Panc1 (cell line): Measurements from ENCODE around the gene PKP4. TPM values are rescaled to one million over a fixed set of nuclear protein-coding genes. Genes with fewer than 3 reads are reported as not detected.
"Not testable (repeated sequence)": the region's sequence is repeated elsewhere in the genome, so short reads cannot be mapped to it uniquely, and the experiment has no call there.

ENCODE experiments used
- ATAC-seq: fragments of 200-7000 bp; cut with Tn5 transposase; 2 replicates; pipeline ENCODE4 v1.9.1; 2020; ENCODE audit warnings: mild to moderate bottlenecking, moderate library complexity
- BruUV-seq: library from RNA; stranded (reverse); fragments of 400-500 nt; replicated peaks from 2 replicates; lab custom pipeline; 2021; lab: Mats Ljungman, UMichigan
- CTCF ChIA-PET: fragments of 300-600 bp; sonication (Branson Sonifier 250); formaldehyde crosslinking; loops from one replicate; lab custom pipeline; 2022; ENCODE audit warnings: antibody characterized with exemption; lab: Charles Lee
- POLR2A ChIA-PET: fragments of 300-600 bp; sonication (Branson Sonifier 250); formaldehyde crosslinking; loops from one replicate; lab custom pipeline; 2022; ENCODE audit warnings: antibody characterized with exemption; lab: Charles Lee
- DNase-seq: peaks from one replicate; pipeline ENCODE4 v3.0.0-alpha.2; 2010; ENCODE audit warnings: low read depth, low spot score
- H3K27ac ChIP-seq: 2 replicates; pipeline ENCODE4 v1.5.1; 2011; ENCODE audit warnings: mild to moderate bottlenecking, low read length, inconsistent platforms
- H3K27me3 ChIP-seq: fragments of 200-500 bp; sonication (Bioruptor generic); 2 replicates; pipeline ENCODE4 v1.6.0; 2014; ENCODE audit warnings: low read length, inconsistent platforms; ENCODE audit not compliant: control insufficient read depth, insufficient read depth
- H3K36me3 ChIP-seq: fragments of 200-500 bp; sonication (Bioruptor generic); 2 replicates; pipeline ENCODE4 v1.5.1; 2014; ENCODE audit warnings: inconsistent platforms, mild to moderate bottlenecking, low read length, moderate library complexity; ENCODE audit not compliant: control insufficient read depth, insufficient read depth
- H3K4me1 ChIP-seq: 2 replicates; pipeline ENCODE4 v1.5.1; 2011; ENCODE audit warnings: inconsistent platforms, mild to moderate bottlenecking, low read length, moderate library complexity; ENCODE audit not compliant: control insufficient read depth, insufficient read depth
- H3K4me3 ChIP-seq, 2 experiments: 2 replicates each; pipeline ENCODE4 v1.5.1; 2011 to 2012; ENCODE audit warnings: low read depth in 2 of 2, low read length in 2 of 2, mild to moderate bottlenecking in 2 of 2, inconsistent platforms in 1 of 2, moderate library complexity in 1 of 2
- H3K9me3 ChIP-seq: fragments of 200-500 bp; sonication (Bioruptor generic); 2 replicates; pipeline ENCODE4 v1.5.1; 2014; ENCODE audit warnings: low read depth, mild to moderate bottlenecking, inconsistent platforms, low read length, moderate library complexity; ENCODE audit not compliant: control insufficient read depth, insufficient read depth
- POLR2AphosphoS5 ChIP-seq: IDR thresholded peaks from 2 replicates; pipeline ENCODE4 v1.6.1; 2012; ENCODE audit warnings: mild to moderate bottlenecking, low read depth, low read length, moderate library complexity
- SIN3A ChIP-seq: IDR thresholded peaks from 2 replicates; pipeline ENCODE4 v1.6.1; 2012; ENCODE audit warnings: low read depth, mild to moderate bottlenecking, low read length, moderate library complexity, borderline replicate concordance; ENCODE audit not compliant: insufficient read depth
- TCF7L2 ChIP-seq: IDR thresholded peaks from 2 replicates; pipeline ENCODE4 v1.6.1; 2011; ENCODE audit warnings: mild to moderate bottlenecking, low read depth, low read length, inconsistent platforms
- in situ Hi-C: cut with HindIII; loops from 2 replicates; pipeline ENCODE4 v1.10.0; 2016; ENCODE audit warnings: low sequenced_read_pairs, low pct_unique_long_range_greater_than_20kb
- intact Hi-C: fragments of 100-400 bp; cut with micrococcal nuclease; formaldehyde crosslinking; loops from one replicate; pipeline ENCODE4 v1.10.0; 2022; ENCODE audit not compliant: unreplicated experiment
- total RNA-seq: library from RNA; stranded (reverse); gene quantifications from one replicate; pipeline ENCODE4 v1.2.1, GENCODE V29; 2021; ENCODE audit not compliant: unreplicated experiment
- TF ChIP-seq, protein P1 (sequence below): fragments of 450-650 bp; IDR thresholded peaks from 2 replicates; pipeline ENCODE4 v1.5.1; 2017; ENCODE audit warnings: mild to moderate bottlenecking
- TF ChIP-seq, protein P2 (sequence below), 2 experiments: IDR thresholded peaks; 2 replicates each; pipeline ENCODE4 v1.6.1; 2011 to 2012; ENCODE audit warnings: low read depth in 2 of 2, control low read depth in 1 of 2, low read length in 1 of 2, mild to moderate bottlenecking in 1 of 2, moderate library complexity in 1 of 2; ENCODE audit not compliant: insufficient read depth in 1 of 2

Gene PKP4
- total RNA-seq, 1 experiment from 2014 or later: 81.7 TPM

DNA sequence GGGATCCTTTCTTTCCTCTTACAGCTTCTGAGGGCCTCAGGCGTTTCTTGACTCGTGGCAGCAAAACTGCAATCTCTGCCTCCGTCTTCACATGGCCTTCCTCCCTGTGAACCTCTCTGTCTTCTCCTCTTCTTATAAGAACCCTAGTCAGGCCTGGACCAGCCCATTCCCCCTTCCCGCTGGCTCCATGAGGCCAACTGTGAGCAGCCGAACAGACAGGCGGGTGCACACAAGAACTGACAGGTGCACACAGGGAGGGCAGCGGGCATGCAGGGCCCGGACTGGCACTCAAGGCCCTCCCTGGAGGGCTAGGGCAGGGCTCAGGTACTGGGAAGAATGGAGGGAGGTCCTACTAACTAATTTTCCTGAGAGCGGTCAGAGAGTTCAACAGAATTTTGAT, 246.0 kb downstream of the PKP4 start:
- in situ Hi-C loops (no loop called here), intact Hi-C loops (no loop called here)
- Histone ChIP-seq H3K27me3 (no peaks in the 10 kb centered on the region), H3K4me1 (no peaks in the 10 kb centered on the region), H3K4me3 (no peak overlapping the region), H3K9me3 (0 out of 2 replicates have a peak, but pooled peaks cover 3% of the 10 kb centered on the region), H3K27ac (no peak overlapping the region), H3K36me3 (no peaks in the 10 kb centered on the region)
- ChIA-PET POLR2A (no interaction called here), CTCF (no interaction called here)
- ATAC-seq (no peak), DNase-seq (no peak)
- TF ChIP-seq SIN3A (no peak), TCF7L2 (no peak), POLR2AphosphoS5 (no peak)
- TF ChIP-seq, protein P1, sequence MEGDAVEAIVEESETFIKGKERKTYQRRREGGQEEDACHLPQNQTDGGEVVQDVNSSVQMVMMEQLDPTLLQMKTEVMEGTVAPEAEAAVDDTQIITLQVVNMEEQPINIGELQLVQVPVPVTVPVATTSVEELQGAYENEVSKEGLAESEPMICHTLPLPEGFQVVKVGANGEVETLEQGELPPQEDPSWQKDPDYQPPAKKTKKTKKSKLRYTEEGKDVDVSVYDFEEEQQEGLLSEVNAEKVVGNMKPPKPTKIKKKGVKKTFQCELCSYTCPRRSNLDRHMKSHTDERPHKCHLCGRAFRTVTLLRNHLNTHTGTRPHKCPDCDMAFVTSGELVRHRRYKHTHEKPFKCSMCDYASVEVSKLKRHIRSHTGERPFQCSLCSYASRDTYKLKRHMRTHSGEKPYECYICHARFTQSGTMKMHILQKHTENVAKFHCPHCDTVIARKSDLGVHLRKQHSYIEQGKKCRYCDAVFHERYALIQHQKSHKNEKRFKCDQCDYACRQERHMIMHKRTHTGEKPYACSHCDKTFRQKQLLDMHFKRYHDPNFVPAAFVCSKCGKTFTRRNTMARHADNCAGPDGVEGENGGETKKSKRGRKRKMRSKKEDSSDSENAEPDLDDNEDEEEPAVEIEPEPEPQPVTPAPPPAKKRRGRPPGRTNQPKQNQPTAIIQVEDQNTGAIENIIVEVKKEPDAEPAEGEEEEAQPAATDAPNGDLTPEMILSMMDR: no peak
- TF ChIP-seq, protein P2, sequence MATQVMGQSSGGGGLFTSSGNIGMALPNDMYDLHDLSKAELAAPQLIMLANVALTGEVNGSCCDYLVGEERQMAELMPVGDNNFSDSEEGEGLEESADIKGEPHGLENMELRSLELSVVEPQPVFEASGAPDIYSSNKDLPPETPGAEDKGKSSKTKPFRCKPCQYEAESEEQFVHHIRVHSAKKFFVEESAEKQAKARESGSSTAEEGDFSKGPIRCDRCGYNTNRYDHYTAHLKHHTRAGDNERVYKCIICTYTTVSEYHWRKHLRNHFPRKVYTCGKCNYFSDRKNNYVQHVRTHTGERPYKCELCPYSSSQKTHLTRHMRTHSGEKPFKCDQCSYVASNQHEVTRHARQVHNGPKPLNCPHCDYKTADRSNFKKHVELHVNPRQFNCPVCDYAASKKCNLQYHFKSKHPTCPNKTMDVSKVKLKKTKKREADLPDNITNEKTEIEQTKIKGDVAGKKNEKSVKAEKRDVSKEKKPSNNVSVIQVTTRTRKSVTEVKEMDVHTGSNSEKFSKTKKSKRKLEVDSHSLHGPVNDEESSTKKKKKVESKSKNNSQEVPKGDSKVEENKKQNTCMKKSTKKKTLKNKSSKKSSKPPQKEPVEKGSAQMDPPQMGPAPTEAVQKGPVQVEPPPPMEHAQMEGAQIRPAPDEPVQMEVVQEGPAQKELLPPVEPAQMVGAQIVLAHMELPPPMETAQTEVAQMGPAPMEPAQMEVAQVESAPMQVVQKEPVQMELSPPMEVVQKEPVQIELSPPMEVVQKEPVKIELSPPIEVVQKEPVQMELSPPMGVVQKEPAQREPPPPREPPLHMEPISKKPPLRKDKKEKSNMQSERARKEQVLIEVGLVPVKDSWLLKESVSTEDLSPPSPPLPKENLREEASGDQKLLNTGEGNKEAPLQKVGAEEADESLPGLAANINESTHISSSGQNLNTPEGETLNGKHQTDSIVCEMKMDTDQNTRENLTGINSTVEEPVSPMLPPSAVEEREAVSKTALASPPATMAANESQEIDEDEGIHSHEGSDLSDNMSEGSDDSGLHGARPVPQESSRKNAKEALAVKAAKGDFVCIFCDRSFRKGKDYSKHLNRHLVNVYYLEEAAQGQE (IDR thresholded peaks at IDR 0.05; ENCODE audit: insufficient read depth in 1 of 2, low read depth in 2 of 2, low read length in 1 of 2): no peak
- no TSS peak for BruUV-seq

DNA sequence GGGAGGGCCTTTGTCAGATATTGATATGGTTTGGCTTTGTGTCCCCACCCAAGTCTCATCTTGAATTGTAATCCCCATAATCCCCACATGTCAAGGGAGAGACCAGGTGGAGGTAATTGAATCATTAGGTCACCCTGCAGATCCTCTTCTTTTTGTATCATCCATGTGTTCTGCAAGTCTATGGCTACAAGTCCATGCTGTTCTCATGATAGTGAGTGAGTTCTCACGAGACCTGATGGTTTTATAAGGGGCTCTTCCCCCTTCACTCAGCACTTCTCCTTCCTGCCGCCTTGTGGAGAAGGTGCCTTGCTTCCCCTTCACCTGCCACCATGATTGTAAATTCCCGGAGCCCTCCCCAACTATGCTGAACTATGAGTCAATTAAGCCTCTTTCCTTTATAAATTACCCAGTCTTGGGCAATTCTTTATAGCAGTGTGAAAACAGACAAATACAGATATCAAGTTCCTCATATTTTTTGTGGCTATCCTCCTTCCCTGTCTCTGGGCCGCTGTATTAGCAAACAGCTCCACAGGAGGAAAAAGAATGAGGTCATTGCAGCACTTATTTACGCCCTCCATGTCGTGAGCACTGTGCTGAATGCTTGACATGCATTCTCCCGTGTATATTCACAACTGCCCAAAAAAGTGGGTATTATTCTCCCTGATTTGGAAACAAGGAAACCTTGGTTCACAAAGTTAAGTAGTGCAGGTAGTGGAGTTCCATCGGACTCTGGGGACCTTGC, 248.1 kb downstream of the PKP4 start:
- DNase-seq, H3K4me3 ChIP-seq, ATAC-seq, H3K9me3 ChIP-seq, intact Hi-C loops, in situ Hi-C loops, H3K27ac ChIP-seq, POLR2A ChIA-PET, H3K4me1 ChIP-seq, H3K36me3 ChIP-seq, H3K27me3 ChIP-seq, BruUV-seq, CTCF ChIA-PET: not testable (repeated sequence)

DNA sequence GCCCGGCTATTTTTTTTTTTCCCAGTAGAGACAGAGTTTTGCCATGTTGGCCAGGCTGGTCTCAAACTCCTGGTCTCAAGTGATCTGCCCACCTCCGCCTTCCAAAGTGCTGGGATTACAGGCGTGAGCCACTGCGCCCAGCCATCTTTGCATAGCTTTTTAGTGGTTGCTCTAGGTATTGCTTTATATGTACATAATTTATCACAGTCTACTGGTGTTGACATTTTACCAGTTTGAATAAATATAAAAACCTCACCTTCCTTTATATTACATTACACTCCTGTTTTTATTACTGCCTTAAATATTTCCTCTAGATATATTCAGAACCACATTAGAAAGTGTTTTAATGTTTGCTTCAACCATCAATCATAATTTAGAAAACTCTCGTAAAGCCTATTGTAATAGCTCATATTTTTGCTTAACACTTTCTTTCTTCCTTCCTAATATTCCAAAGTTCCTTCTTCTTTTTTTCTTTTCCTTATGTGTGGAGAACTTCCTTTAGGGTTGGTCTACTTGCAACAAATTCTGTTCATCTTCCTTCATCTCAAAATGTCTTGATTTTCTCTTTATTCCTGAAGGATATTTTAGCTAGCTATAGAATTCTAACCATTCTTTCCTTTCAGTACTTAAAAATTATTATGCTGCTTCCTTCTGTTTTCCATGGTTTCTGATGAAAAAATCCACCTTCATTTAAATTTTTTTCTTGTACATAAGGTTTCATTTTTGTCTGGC, 256.2 kb downstream of the PKP4 start:
- Histone ChIP-seq H3K4me1 (no peaks in the 10 kb centered on the region), H3K27me3 (no peaks in the 10 kb centered on the region), H3K9me3 (peaks cover 7% of the 10 kb centered on the region; the same call in 1 of the 2 replicates), H3K36me3 (no peaks in the 10 kb centered on the region), H3K4me3 (no peak overlapping the region), H3K27ac (no peak overlapping the region)
- intact Hi-C loops (no loop called here), in situ Hi-C loops (no loop called here)
- TF ChIP-seq, protein P2 (IDR thresholded peaks at IDR 0.05; ENCODE audit: insufficient read depth in 1 of 2, low read depth in 2 of 2, low read length in 1 of 2): no peak
- TF ChIP-seq, protein P1: no peak
- TF ChIP-seq POLR2AphosphoS5 (no peak), SIN3A (no peak), TCF7L2 (no peak)
- no peak for ATAC-seq
- CTCF ChIA-PET: no interaction called here
- BruUV-seq: no TSS peak
- POLR2A ChIA-PET: no interaction called here
- no peak for DNase-seq
